Colonic mucosa (tissue), 4 donors: ENCODE measurements around the gene CCL19. TPM values are rescaled to one million over a fixed set of nuclear protein-coding genes. Genes with fewer than 3 reads are reported as not detected.
A peak's percentile ranks its signal among the peaks of the same experiment; 100 is the strongest.

ENCODE experiments used
- DNase-seq: peaks from one replicate; pipeline ENCODE4 v3.0.0-alpha.2; 2020
- H3K27ac ChIP-seq: fragments of 200-600 bp; one replicate; pipeline ENCODE4 v1.8.0; 2021
- H3K27me3 ChIP-seq: fragments of 200-600 bp; one replicate; pipeline ENCODE4 v1.8.0; 2021
- H3K36me3 ChIP-seq: fragments of 200-600 bp; one replicate; pipeline ENCODE4 v1.8.0; 2021
- H3K4me1 ChIP-seq: fragments of 200-600 bp; one replicate; pipeline ENCODE4 v1.8.0; 2021; ENCODE audit warnings: mild to moderate bottlenecking
- H3K4me3 ChIP-seq: fragments of 200-600 bp; one replicate; pipeline ENCODE4 v1.8.0; 2021
- H3K9ac ChIP-seq, 2 donors: one replicate each; pipeline ENCODE4 v1.7.0; 2013; ENCODE audit warnings: control low read depth in 2 of 2, low read depth in 2 of 2, low read length in 2 of 2
- H3K9me3 ChIP-seq: fragments of 200-600 bp; one replicate; pipeline ENCODE4 v1.8.0; 2021
- intact Hi-C: fragments of 100-400 bp; cut with DNase I; formaldehyde crosslinking; loops from one replicate; pipeline ENCODE4 v1.14.1; 2022
- total RNA-seq, 2 donors: library from RNA; stranded (reverse); fragmentation: NEBNext Ultra II Directional in 1 of 2; extraction: Animal tissue kit (Norgen Biotek cat#: 25700) in 1 of 2; gene quantifications; one replicate each; pipeline ENCODE4 v1.2.1, GENCODE V29; 2021
- TF ChIP-seq, protein P1 (sequence below): fragments of 200-600 bp; IDR thresholded peaks from one replicate; pipeline ENCODE4 v1.8.0; 2022; ENCODE audit warnings: antibody characterized with exemption, mild to moderate bottlenecking
- donor health status: healthy.
- donor health status: DM: no; HTN: no; CAD: no.
- donor health status: DM: no; HTN: no; CAD: no.

Gene CCL19
- total RNA-seq, 2 donors from 2014 or later: 2.2 to 5.0 TPM

DNA sequence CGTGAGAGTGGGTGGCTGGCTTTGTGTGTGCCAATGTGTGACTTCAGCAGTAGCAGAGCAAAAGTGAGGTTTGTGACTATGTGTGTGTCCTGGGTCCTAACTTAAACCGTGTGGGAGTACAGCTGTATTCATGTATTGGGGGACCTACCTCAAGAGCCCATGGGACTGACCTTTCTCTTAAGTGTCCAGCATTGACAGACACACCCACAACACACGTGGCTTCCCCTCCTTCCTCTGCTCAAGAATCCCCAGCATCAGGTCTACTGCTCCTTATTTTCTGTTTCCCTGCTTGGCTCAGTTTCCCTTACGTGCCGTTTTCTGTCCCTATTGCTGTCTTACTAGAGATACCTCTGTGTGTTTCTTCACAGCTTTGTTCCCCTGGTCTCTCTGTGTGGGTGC, 38.5 kb downstream of the CCL19 start:
- DNase-seq: no peak
- no peaks in the 10 kb centered on the region for H3K9me3 ChIP-seq
- intact Hi-C loops: no loop called here
- no peaks in the 10 kb centered on the region for H3K27me3 ChIP-seq
- H3K27ac ChIP-seq: peak overlapping the region; percentile 79
- no peaks in the 10 kb centered on the region for H3K36me3 ChIP-seq
- H3K4me3 ChIP-seq: peak overlapping the region; percentile 14
- TF ChIP-seq, protein P1, sequence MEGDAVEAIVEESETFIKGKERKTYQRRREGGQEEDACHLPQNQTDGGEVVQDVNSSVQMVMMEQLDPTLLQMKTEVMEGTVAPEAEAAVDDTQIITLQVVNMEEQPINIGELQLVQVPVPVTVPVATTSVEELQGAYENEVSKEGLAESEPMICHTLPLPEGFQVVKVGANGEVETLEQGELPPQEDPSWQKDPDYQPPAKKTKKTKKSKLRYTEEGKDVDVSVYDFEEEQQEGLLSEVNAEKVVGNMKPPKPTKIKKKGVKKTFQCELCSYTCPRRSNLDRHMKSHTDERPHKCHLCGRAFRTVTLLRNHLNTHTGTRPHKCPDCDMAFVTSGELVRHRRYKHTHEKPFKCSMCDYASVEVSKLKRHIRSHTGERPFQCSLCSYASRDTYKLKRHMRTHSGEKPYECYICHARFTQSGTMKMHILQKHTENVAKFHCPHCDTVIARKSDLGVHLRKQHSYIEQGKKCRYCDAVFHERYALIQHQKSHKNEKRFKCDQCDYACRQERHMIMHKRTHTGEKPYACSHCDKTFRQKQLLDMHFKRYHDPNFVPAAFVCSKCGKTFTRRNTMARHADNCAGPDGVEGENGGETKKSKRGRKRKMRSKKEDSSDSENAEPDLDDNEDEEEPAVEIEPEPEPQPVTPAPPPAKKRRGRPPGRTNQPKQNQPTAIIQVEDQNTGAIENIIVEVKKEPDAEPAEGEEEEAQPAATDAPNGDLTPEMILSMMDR: no peak
- peak overlapping the region; percentile 38 to 91 for H3K9ac ChIP-seq
- H3K4me1 ChIP-seq: peaks cover 9% of the 10 kb centered on the region

DNA sequence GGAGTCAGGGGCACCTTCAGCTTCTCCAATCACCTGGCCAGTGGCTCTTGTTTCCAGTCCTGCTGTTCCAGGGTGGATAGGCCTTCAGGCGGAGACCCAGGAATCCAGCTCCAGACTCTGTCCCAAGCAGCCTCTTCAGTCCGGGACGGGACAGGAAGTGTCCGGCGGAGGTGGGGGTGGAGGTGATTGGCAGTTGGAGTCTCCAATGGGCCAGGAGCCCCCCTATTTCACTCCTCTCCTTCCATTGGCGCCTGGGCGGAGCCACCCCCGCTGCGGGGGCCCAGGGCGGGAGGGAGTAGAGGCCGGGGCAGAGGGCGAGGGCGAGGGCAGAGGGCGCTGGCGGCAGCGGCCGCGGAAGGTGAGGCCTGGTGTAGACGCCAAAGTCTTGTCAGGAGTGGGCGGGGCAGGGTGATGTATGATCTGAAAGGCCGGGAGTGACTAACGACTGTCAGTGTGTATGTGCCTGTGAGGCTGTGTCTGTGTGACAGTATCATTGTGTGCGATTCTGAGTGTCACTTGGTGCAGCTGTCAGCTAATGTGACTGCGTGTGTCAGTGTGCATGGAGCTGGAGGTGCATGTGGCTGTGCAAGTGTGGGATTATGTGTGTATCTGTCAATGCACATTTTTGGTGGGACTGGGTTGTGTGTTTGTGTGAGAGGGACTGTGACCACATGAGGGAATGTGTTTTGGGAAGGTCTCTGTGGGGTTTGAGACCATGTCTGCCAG, 39.0 kb downstream of the CCL19 start, which contains the start of gene IL11RA:
TSS of gene IL11RA (plus strand) at position 310 of the 726 bp plus-strand sequence. CDS start 3,033 bp downstream, outside the sequence.
- Histone ChIP-seq H3K27me3 (no peaks in the 10 kb centered on the region), H3K36me3 (no peaks in the 10 kb centered on the region), H3K27ac (peak within 1 kb of the TSS; percentile 79), H3K9me3 (no peaks in the 10 kb centered on the region), H3K9ac (peak within 1 kb of the TSS; percentile 38 to 91), H3K4me1 (peaks cover 9% of the 10 kb centered on the region), H3K4me3 (peak within 1 kb of the TSS; percentile 14)
- peak; percentile 93 for DNase-seq
- intact Hi-C loops: no loop called here
- TF ChIP-seq, protein P1: no peak

DNA sequence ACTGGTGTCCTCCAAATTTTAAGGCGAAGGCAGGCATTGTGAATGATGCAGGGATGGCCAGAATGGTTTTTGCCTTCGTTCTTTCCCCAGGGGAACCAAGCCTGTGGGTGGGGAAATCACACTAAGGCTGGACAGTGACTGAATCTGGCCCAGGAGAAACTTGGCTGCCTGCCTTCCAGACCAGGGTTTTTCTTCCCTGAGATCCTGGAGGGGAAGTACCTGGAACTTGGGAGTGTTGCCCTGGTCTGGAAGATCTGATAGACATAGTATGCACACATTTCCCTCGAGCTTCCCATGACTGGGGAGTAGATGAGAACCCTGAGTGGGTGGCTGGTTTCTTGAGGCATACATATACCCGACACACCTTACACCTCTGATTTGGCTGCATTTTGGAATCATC, 39.8 kb downstream of the CCL19 start:
- peak; percentile 70 for DNase-seq
- H3K36me3 ChIP-seq: no peaks in the 10 kb centered on the region
- peak overlapping the region; percentile 14 for H3K4me3 ChIP-seq
- peaks cover 10% of the 10 kb centered on the region for H3K4me1 ChIP-seq
- no peaks in the 10 kb centered on the region for H3K9me3 ChIP-seq
- H3K27me3 ChIP-seq: no peaks in the 10 kb centered on the region
- intact Hi-C loops: no loop called here
- H3K27ac ChIP-seq: peak overlapping the region; percentile 79
- TF ChIP-seq, protein P1: no peak
- peak overlapping the region; percentile 38 to 91 for H3K9ac ChIP-seq

DNA sequence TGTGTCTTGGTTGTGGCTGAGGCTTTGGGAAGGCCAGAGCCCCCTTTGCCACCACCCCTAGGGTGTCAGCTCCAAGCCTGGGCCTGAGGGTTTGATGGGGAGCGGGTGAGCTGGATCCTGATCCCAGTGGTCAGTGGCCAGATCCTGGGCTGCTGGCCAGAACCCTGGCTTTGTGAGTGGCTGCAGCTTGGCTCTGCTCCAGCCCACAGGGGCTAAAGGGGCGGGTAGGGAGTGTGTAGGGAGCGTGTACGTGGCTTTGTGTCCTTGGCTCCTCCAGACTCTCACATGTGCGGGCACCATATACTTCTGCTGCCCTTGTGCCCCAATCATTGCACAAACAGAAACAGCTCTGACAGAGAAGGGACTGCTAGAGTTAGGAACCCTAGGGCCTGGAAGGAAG, 40.3 kb downstream of the CCL19 start:
- H3K9me3 ChIP-seq: no peaks in the 10 kb centered on the region
- DNase-seq: no peak
- peaks cover 14% of the 10 kb centered on the region for H3K4me1 ChIP-seq
- H3K4me3 ChIP-seq: no peak overlapping the region
- H3K27ac ChIP-seq: peak overlapping the region; percentile 79
- intact Hi-C loops: no loop called here
- TF ChIP-seq, protein P1: no peak
- H3K36me3 ChIP-seq: no peaks in the 10 kb centered on the region
- H3K27me3 ChIP-seq: no peaks in the 10 kb centered on the region
- no peak overlapping the region for H3K9ac ChIP-seq

DNA sequence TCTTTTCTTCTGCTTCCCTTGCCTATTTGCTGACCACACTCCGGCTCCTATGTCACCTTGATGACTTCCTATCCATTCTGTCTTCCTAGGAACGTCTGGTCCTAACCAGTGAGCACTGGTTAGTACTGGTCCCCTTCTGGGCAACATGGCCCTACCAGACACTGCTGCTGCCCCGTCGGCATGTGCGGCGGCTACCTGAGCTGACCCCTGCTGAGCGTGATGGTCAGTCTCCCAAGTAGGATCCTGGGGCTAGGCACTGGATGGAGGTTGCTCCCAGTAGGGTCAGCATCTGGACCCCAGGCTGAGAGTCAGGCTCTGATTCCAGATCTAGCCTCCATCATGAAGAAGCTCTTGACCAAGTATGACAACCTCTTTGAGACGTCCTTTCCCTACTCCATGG, 42.4 kb downstream of the CCL19 start:
- Histone ChIP-seq H3K9me3 (no peaks in the 10 kb centered on the region), H3K4me1 (peaks cover 14% of the 10 kb centered on the region), H3K27ac (no peak overlapping the region), H3K9ac (no peak overlapping the region), H3K36me3 (no peaks in the 10 kb centered on the region), H3K4me3 (no peak overlapping the region), H3K27me3 (no peaks in the 10 kb centered on the region)
- intact Hi-C loops: no loop called here
- TF ChIP-seq, protein P1: no peak
- DNase-seq: no peak
